NCI-H2081 treated with DMSO at 0.1 percent for 48 hours (cell line): ENCODE data around the gene ABCF2.
A peak's percentile ranks its signal among the peaks of the same experiment; 100 is the strongest.

Experiments used
- DNase-seq: peaks from one replicate; lab custom pipeline; 2025; lab: John Stamatoyannopoulos, UW

The ABCF2 gene

GRCh38 chr7:151242159-151243044 lies 15.4 kb upstream of the ABCF2 start:
- no peak for DNase-seq

- DNase-seq = no peak
These were observed 14.7 kb upstream of the ABCF2 start for GRCh38 chr7:151241755-151242096.

- DNase-seq = no peak
These were observed 14.1 kb upstream of the ABCF2 start for GRCh38 chr7:151240942-151241754.

- no peak for DNase-seq
These were observed 13.5 kb upstream of the ABCF2 start for GRCh38 chr7:151240536-151240935.

GRCh38 chr7:151239837-151240459 lies 12.9 kb upstream of the ABCF2 start:
- DNase-seq = no peak

GRCh38 chr7:151238924-151239836 lies 12.2 kb upstream of the ABCF2 start:
- DNase-seq = no peak

GRCh38 chr7:151238190-151238810 lies 11.3 kb upstream of the ABCF2 start:
- DNase-seq = no peak

- no peak for DNase-seq
These were observed 10.5 kb upstream of the ABCF2 start for GRCh38 chr7:151237244-151238189.

GRCh38 chr7:151236406-151236805 lies 9.4 kb upstream of the ABCF2 start:
- no peak for DNase-seq

- DNase-seq = no peak
These were observed 8.2 kb upstream of the ABCF2 start for GRCh38 chr7:151235091-151235787.

- DNase-seq = no peak
These were observed 6.8 kb upstream of the ABCF2 start for GRCh38 chr7:151233804-151234203.

- DNase-seq = no peak
These were observed 6.1 kb upstream of the ABCF2 start for GRCh38 chr7:151232917-151233701.

- peak; percentile 71 for DNase-seq
These were observed 5.3 kb upstream of the ABCF2 start, which contains the start of gene CHPF2 for GRCh38 chr7:151232091-151232916. TSS of gene CHPF2 (plus strand) at chr7:151232483. CDS start at chr7:151234012, 1,529 bp downstream.

GRCh38 chr7:151231080-151231479 lies 4.1 kb upstream of the ABCF2 start:
- no peak for DNase-seq

GRCh38 chr7:151229249-151229648 lies 2.2 kb upstream of the ABCF2 start:
- DNase-seq = no peak

GRCh38 chr7:151228024-151228866 lies 1.2 kb upstream of the ABCF2 start:
- DNase-seq = no peak

- no peak for DNase-seq
These were observed 488 bp downstream of the ABCF2 start for GRCh38 chr7:151226560-151226874.
